Measurements from ENCODE around the gene ATG4A. TPM values are rescaled to one million over a fixed set of nuclear protein-coding genes. Genes with fewer than 3 reads are reported as not detected.

ATG4A gene
- 40.3 and 44.7 TPM in 2 replicates for total RNA-seq

GRCh38 chrX:108091264-108091877, at the start of gene ATG4A, which contains the start of gene PSMD10:
ATG4A (plus strand) TSS chrX:108091778; CDS start chrX:108091827, 49 bp downstream.
PSMD10 (minus strand) TSS chrX:108091542; CDS start chrX:108091520, 22 bp downstream.

GRCh38 chrX:108044554-108045256, 46.9 kb upstream of the ATG4A start, which contains the start of gene VSIG1:
VSIG1 (plus strand) TSS chrX:108045065; CDS start chrX:108045131, 66 bp downstream.

Other genes starting within 250 kb of the ATG4A start
- not detected in 2 replicates for gene TEX13B, start 109.4 kb upstream of the ATG4A start, total RNA-seq
- 0.46 and 0.97 TPM in 2 replicates for gene VSIG1, start 46.7 kb upstream of the ATG4A start, total RNA-seq
- 188 and 203 TPM in 2 replicates for gene PSMD10, start 236 bp upstream of the ATG4A start, total RNA-seq

Data from epithelial cell of umbilical artery (primary cell).